GM06990 (cell line): ENCODE data around the gene GAPT.

Experiments used
- DNase-seq: peaks from one replicate; pipeline ENCODE4 v3.0.0-alpha.2; 2011; ENCODE audit not compliant: insufficient read length; ENCODE audit errors: extremely low read depth
- H3K27me3 ChIP-seq: replicated peaks from 2 replicates; pipeline ENCODE4 v1.6.0; 2011; ENCODE audit warnings: low read length; ENCODE audit not compliant: control insufficient read depth, insufficient read depth
- H3K36me3 ChIP-seq: 2 replicates; pipeline ENCODE4 v1.5.1; 2011; ENCODE audit warnings: low read length; ENCODE audit not compliant: control insufficient read depth, insufficient read depth
- H3K4me3 ChIP-seq: replicated peaks from 2 replicates; pipeline ENCODE4 v1.5.1; 2011; ENCODE audit warnings: low read depth, mild to moderate bottlenecking, control low read depth, low read length
- CTCF ChIP-seq: IDR thresholded peaks from 2 replicates; pipeline ENCODE4 v1.5.1; 2011; ENCODE audit warnings: low read length, control low read depth, mild to moderate bottlenecking, inconsistent platforms; ENCODE audit not compliant: insufficient read depth, poor library complexity, severe bottlenecking

Gene GAPT

GRCh38 chr5:58455066-58455465, 36.2 kb upstream of the GAPT start:
- H3K36me3 ChIP-seq: no peaks in the 10 kb centered on the region; the same call in 1 of the 2 replicates
- no peak for TF ChIP-seq CTCF
- H3K27me3 ChIP-seq: no peaks in the 10 kb centered on the region
- DNase-seq: no peak
- H3K4me3 ChIP-seq: no peak overlapping the region

- no peak for TF ChIP-seq CTCF
- no peak for DNase-seq
- no peak overlapping the region for H3K4me3 ChIP-seq
- H3K27me3 ChIP-seq: no peaks in the 10 kb centered on the region
- no peaks in the 10 kb centered on the region; the same call in 1 of the 2 replicates for H3K36me3 ChIP-seq
These were observed 35.8 kb upstream of the GAPT start for GRCh38 chr5:58455480-58455879.

GRCh38 chr5:58456026-58456425, 35.2 kb upstream of the GAPT start:
- DNase-seq: no peak
- no peaks in the 10 kb centered on the region for H3K27me3 ChIP-seq
- H3K4me3 ChIP-seq: no peak overlapping the region
- no peak for TF ChIP-seq CTCF
- no peaks in the 10 kb centered on the region; the same call in 1 of the 2 replicates for H3K36me3 ChIP-seq

GRCh38 chr5:58456486-58456885, 34.7 kb upstream of the GAPT start:
- Histone ChIP-seq H3K4me3 (no peak overlapping the region), H3K36me3 (no peaks in the 10 kb centered on the region; the same call in 1 of the 2 replicates), H3K27me3 (no peaks in the 10 kb centered on the region)
- no peak for TF ChIP-seq CTCF
- no peak for DNase-seq

- DNase-seq: no peak
- no peak for TF ChIP-seq CTCF
- H3K36me3 ChIP-seq: no peaks in the 10 kb centered on the region; the same call in 1 of the 2 replicates
- no peaks in the 10 kb centered on the region for H3K27me3 ChIP-seq
- H3K4me3 ChIP-seq: no peak overlapping the region
These were observed 34.2 kb upstream of the GAPT start for GRCh38 chr5:58457050-58457449.

- no peak overlapping the region; the same call in 1 of the 2 replicates for H3K4me3 ChIP-seq
- DNase-seq: no peak
- TF ChIP-seq CTCF: no peak
- H3K36me3 ChIP-seq: no peaks in the 10 kb centered on the region; the same call in 1 of the 2 replicates
- H3K27me3 ChIP-seq: no peaks in the 10 kb centered on the region
These were observed 33.0 kb upstream of the GAPT start for GRCh38 chr5:58458141-58458742.
